Left cardiac atrium (tissue), 4 donors: ENCODE results near the gene MYH7. TPM values are rescaled to one million over a fixed set of nuclear protein-coding genes. Genes with fewer than 3 reads are reported as not detected.

Experiments used
- ATAC-seq, 2 donors: fragments of 200-7000 bp; cut with Tn5 transposase; one replicate each; pipeline ENCODE4 v1.9.1; 2020; ENCODE audit warnings: mild to moderate bottlenecking in 2 of 2, moderate library complexity in 2 of 2
- DNase-seq: peaks from one replicate; pipeline ENCODE4 v3.0.0-alpha.2; 2020
- intact Hi-C, 2 donors: fragments of 100-400 bp; cut with DNase I; formaldehyde crosslinking; loops; one replicate each; pipeline versions ENCODE4 v1.14.1 to v1.15.1; 2022 to 2023
- total RNA-seq, 2 donors: library from RNA; stranded (reverse); fragmentation: NEBNext Ultra II Directional; extraction: Animal tissue kit (Norgen Biotek cat#: 25700); gene quantifications; one replicate each; pipeline ENCODE4 v1.2.1, GENCODE V29; 2021
- donor health status: DM: no; HTN: yes; CAD: no.
- donor health status: DM: no; HTN: yes; CAD: no; lungs with severe emphysema.
- donor health status: DM: yes; HTN: yes; CAD: no.
- donor health status: Dilated cardiomyopathy.

Gene MYH7
- total RNA-seq, 2 donors from 2014 or later = 175 to 201 TPM

GRCh38 chr14:23415821-23416778 is 19.4 kb downstream of the MYH7 start:
- DNase-seq = no peak
- no peak for ATAC-seq
- intact Hi-C loops = no loop called here

GRCh38 chr14:23414906-23415820 is 20.3 kb downstream of the MYH7 start:
- ATAC-seq (no peak), DNase-seq (no peak)
- intact Hi-C loops = no loop called here

DNA sequence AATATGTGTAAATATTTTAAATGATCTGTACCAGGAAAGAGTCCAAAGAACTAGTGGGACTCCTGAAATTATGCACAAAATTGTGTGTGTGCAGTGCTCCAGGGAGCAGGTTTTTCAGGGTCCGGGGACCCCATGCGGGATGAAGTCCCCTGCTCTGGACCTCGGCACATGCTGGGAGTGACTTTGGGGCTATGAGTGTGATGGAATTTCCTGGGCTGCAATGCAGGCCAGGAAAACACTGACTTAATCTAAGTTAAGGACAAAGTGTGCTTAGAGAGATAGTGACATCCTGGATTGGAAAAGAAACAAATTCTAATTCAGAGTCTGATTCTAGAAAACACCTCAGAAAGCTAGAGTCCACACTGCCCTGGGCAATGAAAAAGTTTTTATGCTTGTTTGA is 21.2 kb downstream of the MYH7 start:
- intact Hi-C loops = no loop called here
- no peak for DNase-seq
- no peak for ATAC-seq

DNA sequence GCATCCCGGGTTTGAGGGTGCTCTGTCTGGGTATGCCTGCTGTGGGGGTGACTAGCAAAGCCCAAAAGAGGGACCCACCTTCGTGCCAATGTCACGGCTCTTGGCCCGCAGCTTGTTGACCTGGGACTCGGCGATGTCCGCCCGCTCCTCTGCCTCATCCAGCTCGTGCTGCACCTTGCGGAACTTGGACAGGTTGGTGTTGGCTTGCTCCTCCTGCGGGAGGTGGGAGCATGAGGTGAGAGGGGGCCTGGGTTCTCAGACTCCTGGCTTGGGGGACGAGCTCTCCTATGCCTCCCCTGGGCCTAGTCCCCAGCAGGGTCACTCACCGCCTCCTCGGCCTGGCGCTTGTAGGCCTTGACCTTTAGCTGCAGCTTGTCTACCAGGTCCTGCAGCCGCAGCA is 21.8 kb downstream of the MYH7 start:
- ATAC-seq (no peak), DNase-seq (no peak)
- intact Hi-C loops = no loop called here

DNA sequence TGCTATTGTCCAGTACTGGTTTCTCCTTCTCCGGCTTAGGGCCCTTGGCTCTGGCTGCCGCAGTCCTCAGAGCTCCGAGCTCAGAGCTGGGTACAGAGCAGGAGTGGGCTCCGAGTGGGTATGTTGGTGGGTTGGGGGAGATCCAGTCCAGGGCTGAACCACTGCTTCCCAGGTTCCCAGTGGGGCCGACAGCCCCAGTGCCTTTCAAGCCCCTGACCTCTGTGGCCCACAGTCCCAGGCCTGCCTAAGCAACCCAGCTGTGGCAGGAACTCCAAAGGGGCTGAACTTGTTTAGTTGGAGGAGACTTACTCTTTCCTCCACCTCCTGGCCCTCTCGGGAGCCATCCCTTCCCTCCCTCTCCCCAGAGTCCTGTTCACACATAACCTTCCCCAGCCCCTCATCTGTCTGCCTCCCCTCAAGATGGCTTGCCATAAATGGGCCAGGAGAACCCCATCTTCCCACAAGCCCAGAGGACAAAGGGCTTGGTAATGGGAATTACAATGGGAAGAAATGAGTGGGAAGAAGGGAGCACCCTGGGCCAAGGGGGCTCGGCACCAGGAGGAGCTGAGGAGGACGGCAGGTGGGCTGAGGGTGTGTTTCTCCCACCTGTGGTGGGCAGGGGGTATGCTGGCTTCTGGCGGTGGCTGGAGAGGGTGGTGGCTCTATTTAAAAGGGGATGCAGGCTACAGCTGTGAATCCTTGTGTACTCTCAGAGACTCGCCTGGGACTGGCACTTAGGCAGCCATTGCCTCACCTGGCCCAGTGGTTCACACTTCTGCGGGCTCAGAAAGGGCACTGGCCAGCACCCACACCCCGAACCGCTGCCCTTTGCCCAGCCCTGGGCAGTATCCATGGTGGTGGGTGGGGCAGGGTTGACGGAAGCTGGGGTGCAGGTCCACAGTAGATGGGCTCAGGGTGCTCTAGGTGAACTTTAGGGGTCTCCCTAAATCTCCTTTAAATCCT is 23.6 kb downstream of the MYH7 start:
- ATAC-seq = no peak
- no peak for DNase-seq
- intact Hi-C loops = no loop called here

DNA sequence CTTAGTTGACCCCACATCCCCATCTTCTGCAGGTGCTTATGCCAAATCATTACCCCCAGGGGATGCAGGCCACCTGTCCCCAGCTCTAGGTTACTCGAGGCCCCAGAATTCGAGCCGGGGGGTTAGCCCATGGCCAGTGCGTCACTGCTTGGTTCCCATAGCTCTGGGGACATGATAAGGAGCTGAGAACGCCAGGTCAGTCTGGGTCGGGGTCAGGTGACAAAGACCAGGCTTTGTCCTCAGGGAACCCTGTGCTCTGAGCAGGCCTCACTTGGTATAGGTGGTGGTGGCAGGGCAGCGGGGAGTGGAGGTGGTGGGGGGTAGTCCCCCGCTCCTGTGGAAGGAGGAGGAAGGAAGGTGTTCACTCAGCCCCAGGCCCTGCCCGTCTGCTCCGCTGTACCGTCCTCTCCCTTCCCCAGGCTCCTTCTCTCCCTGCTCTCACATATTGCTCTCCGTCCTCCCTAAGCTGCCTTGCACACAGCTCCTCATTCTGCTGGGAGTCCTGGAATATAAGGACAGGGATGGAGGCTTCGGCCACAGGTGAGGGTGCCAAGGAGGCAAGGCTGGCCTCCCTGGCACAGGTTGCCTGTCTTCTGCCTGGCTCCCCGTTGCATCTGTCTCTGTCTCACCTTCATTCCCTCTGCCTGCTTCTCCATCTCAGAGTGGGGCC is 25.4 kb downstream of the MYH7 start:
- DNase-seq (peak; percentile 76), ATAC-seq (peak; percentile 3 to 41)
- intact Hi-C loops = loop anchor here (1.0 to 5.0 kb wide), 2 partner anchors 32 to 33 kb away; no protein-coding TSS in a partner anchor

GRCh38 chr14:23409475-23409874 is 26.0 kb downstream of the MYH7 start:
- ATAC-seq = peak; percentile 48 to 54
- DNase-seq = peak; percentile 45
- intact Hi-C loops = loop anchor here (1.0 to 5.0 kb wide), 2 partner anchors 33 to 34 kb away; no protein-coding TSS in a partner anchor

DNA sequence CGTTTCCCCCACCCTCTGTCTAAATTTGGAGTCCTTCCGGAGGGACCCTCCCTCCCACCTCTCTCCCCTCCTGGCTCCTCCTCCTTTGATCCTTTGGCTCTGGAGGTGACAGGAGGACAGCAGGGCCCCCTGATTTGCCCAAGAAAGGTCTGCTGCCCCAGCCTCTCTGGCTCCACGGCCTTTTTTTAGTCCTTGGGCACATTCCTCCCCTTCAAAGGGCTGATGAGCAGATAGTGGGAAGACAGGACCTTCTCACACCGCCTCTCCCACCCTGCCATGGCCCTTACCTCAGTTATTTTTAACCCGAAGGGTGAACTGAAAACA is 27.2 kb downstream of the MYH7 start:
- ATAC-seq (peak; percentile 44 to 47), DNase-seq (peak; percentile 65)
- intact Hi-C loops = loop anchor here in 1 of 2 donors (5.0 kb wide), 1 partner anchor 34 kb away; no protein-coding TSS in a partner anchor

- intact Hi-C loops = loop anchor here in 1 of 2 donors (5.0 kb wide), 1 partner anchor 35 kb away; no protein-coding TSS in a partner anchor
- no peak for ATAC-seq
- DNase-seq = no peak
These were observed 27.7 kb downstream of the MYH7 start, which contains the start of gene MYH6 for GRCh38 chr14:23407516-23408306. TSS of gene MYH6 (minus strand) at chr14:23408273. CDS start at chr14:23407223, 1,050 bp downstream.

GRCh38 chr14:23406725-23407355 is 28.6 kb downstream of the MYH7 start:
- ATAC-seq (no peak), DNase-seq (no peak)
- intact Hi-C loops = loop anchor here in 1 of 2 donors (5.0 kb wide), 1 partner anchor 35 kb away; no protein-coding TSS in a partner anchor

GRCh38 chr14:23406244-23406643 is 29.2 kb downstream of the MYH7 start:
- intact Hi-C loops = loop anchor here in 1 of 2 donors (5.0 kb wide), 1 partner anchor 36 kb away; no protein-coding TSS in a partner anchor
- no peak for DNase-seq
- no peak for ATAC-seq

DNA sequence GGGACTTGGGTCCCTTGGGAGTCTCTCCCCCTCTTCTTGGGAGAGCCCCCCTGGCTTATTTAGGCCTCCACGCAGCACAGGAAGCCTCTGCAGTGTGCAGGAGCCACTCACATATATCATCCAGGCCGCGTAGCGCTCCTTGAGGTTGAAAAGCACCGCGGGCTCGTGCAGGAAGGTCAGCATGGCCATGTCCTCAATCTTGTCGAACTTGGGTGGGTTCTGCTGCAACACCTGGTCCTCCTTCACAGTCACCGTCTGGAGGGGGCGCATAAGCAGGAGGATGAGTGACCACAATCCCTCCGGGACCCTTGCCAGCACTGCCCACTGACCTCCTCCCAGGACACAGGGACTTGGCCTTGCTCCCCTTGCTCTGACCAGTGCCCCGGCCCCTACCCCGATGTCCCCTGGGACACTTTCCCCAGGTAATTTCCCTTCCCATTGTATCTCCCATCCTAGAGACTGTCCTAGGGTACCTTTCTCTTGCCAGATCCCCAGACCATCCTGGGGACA is 29.9 kb downstream of the MYH7 start:
- DNase-seq (no peak), ATAC-seq (no peak)
- intact Hi-C loops = loop anchor here in 1 of 2 donors (5.0 kb wide), 1 partner anchor 37 kb away; no protein-coding TSS in a partner anchor

GRCh38 chr14:23405096-23405495 is 30.4 kb downstream of the MYH7 start:
- intact Hi-C loops = loop anchor here in 1 of 2 donors (5.0 kb wide), 1 partner anchor 37 kb away; no protein-coding TSS in a partner anchor
- DNase-seq = no peak
- ATAC-seq = no peak

DNA sequence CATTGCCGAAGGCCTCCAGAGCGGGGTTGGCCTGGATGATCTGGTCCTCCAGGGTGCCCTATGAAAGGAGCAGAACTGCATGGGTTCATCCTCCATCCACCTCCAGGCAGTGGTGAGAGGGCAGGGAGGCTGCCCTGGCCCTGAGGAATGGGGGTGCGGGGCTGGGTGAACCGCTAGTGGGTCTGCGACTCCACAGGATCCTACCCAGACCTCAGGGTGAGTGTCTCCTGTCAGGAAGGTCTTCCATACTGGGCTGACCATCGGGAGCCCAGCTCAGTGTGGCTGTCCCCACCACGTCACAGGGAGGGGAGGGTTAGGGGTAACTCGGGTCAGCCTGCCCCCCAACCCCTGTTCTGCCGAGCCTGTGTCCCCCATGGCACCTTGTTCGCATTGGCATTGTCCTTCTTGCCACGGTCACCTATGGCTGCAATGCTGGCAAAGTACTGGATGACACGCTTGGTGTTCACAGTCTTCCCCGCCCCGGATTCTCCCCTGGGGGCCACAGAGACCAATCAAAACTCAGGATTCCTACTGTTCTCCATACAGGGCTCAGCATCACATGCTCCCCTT is 31.0 kb downstream of the MYH7 start:
- no peak for ATAC-seq
- no peak for DNase-seq
- intact Hi-C loops = no loop called here

DNA sequence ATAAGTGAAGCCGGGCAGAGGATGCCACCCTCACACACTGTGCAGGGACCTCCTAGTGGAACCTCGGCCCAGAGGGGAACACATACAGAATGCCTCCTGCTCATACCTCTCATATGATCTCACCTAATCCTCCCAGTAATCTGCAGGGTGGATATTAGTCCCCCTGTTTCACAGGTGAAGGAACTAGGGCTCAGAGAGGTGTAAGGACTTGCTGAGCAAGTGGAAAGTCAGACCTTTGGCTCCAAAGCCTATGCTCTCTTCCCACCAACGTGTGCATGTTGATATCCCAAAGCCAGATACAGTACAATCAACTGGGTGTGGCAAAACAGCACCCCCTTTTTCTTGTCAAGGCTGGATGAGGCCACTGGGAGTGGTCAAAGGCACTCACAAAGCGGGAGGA is 31.6 kb downstream of the MYH7 start:
- intact Hi-C loops = no loop called here
- ATAC-seq (no peak), DNase-seq (no peak)

DNA sequence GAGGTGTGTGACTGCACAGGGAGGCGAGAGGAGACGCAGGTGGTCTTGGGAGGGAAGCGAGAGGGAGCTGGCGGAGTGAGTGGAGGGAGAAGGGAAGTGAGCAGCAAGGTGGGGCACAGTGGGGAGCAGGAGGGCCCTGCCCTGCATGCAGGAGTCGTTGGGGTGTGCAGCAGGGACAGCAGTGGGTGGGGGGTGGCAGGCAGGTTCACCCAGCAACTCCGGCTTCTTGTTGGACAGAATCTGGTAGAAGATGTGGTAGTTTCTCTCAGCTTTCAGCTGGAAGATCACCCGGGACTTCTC is 32.4 kb downstream of the MYH7 start:
- intact Hi-C loops = no loop called here
- no peak for ATAC-seq
- DNase-seq = no peak
